ENCODE results near the gene AKR1B1.
"Not testable (repeated sequence)": the region's sequence is repeated elsewhere in the genome, so short reads cannot be mapped to it uniquely, and the experiment has no call there.

Gene AKR1B1

DNA sequence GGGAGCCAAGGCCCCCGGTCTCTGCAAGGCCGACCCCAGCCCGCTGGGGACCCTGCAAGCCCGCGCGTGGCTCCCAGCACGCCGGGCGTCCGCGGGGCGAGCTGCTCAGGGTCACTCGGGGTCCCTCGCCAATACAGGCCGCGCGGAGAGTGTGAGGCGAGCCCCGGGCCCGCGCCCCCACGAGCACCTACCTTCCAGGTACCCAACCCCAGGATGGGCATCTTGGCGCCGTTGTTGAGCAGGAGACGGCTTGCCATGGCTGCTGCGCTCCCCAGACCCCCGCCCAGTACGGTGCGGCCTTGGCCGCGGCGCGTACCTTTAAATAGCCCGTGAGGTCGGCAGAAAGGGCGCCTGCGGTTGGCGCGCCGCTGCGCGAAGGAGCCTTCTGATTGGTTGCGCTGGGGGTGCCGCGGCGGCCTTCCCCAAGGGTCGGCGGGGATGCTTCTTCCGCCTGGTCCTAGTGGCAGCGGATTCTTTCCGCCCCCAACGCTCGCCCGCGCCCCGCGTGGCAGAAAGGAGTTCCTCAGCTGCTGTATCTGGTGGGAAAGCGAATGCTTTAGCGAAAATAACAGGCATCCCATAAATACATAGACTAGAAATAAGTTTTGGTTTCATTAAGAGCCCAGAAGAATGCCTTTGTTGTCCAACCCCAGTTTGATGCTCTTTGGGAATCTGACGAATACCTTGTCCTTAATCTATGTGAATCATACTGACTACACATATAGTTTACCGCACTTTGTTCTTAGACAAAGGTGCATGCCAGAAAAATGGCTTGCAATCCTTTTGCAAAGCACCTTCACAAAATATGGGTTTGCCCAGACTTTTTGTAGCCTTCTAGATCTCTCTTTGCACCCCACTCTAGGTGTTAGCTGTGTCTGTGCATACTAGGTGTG lies at the start of gene AKR1B1:
Gene AKR1B1, minus strand, starts transcription at position 295 of the 893 bp plus-strand sequence. Its CDS starts 38 bp downstream, at position 257.
- peak within 1 kb of the TSS; percentile 66 to 95 (median 81) for H3K4me3 ChIP-seq (ENCODE audit: low read depth in 1 of 5, low read length in 5 of 5)
- peaks cover 0 to 4% (median 0%) of the 10 kb centered on the region in 5 donors for H3K9me3 ChIP-seq (ENCODE audit: control insufficient read depth in 5 of 5, low read length in 5 of 5)
- H3K4me1 ChIP-seq (ENCODE audit: control insufficient read depth in 5 of 5, insufficient read depth in 5 of 5, low read length in 5 of 5), result peaks cover 0 to 36% (median 32%) of the 10 kb centered on the region in 5 donors
- peaks cover 0 to 4% (median 0%) of the 10 kb centered on the region in 5 donors for H3K36me3 ChIP-seq (ENCODE audit: control insufficient read depth in 5 of 5, insufficient read depth in 5 of 5, low read length in 5 of 5)
- no peaks in the 10 kb centered on the region for H3K27me3 ChIP-seq (ENCODE audit: control insufficient read depth in 5 of 5, insufficient read depth in 4 of 5, low read length in 5 of 5)
- peak within 1 kb of the TSS; percentile 43 for H3K27ac ChIP-seq (ENCODE audit: low read depth, low read length)
- peak within 1 kb of the TSS; percentile 6 to 83 (median 76) for H3K9ac ChIP-seq (ENCODE audit: low read length in 5 of 5)

DNA sequence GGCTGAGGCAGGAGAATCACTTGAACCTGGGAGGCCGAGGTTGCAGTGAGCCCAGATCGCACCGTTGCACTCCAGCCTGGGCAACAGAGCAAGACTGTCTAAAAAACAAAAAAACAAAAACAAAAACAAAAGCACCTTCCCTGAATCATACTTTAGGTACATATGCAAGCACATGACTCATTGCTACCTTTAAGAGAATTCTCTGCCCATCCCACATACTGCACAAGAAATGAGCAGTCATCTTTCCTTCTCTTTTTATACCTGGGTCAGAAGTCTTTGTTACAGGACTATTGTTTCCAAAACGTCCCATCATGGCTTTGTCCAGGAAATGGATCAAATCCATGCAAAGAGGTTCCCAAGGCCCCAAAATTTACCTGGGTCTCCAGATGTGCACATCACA lies 47.0 kb upstream of the AKR1B1 start:
- Histone ChIP-seq H3K27me3 (ENCODE audit: control insufficient read depth in 5 of 5, insufficient read depth in 4 of 5, low read length in 5 of 5) (no peaks in the 10 kb centered on the region), H3K4me3 (ENCODE audit: low read depth in 1 of 5, low read length in 5 of 5) (no peak overlapping the region), H3K9me3 (ENCODE audit: control insufficient read depth in 5 of 5, low read length in 5 of 5) (no peaks in the 10 kb centered on the region), H3K36me3 (ENCODE audit: control insufficient read depth in 5 of 5, insufficient read depth in 5 of 5, low read length in 5 of 5) (no peaks in the 10 kb centered on the region), H3K27ac (ENCODE audit: low read depth, low read length) (no peak overlapping the region), H3K9ac (ENCODE audit: low read length in 5 of 5) (no peak overlapping the region), H3K4me1 (ENCODE audit: control insufficient read depth in 5 of 5, insufficient read depth in 5 of 5, low read length in 5 of 5) (peaks cover 0 to 7% (median 3%) of the 10 kb centered on the region in 5 donors)

DNA sequence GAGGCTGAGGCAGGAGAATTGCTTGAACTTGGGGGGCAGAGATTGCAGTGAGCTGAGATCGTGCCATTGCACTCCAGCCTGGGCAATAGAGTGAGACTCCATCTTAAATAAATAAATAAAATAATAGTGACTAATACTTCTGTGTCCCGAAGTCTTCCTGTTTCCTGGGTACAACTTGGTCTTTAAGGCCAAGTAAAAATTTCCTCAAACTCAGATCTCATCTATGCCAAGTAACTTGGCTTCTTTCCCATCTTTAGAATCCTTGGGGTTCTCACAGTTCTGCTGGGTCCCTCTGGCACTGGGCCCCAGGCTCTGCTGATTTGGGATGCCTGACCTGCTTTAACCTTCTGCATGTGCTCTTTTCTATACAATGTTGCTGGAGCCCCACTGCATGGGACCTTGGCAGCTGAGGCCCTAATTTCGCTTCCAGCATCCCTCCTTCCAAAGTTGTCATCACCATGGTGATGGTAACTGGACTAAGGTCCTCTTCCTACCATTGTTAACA lies 45.8 kb upstream of the AKR1B1 start:
- no peaks in the 10 kb centered on the region for H3K9me3 ChIP-seq (ENCODE audit: control insufficient read depth in 5 of 5, low read length in 5 of 5)
- H3K27ac ChIP-seq (ENCODE audit: low read depth, low read length), result no peak overlapping the region
- peaks cover 0 to 7% (median 3%) of the 10 kb centered on the region in 5 donors for H3K4me1 ChIP-seq (ENCODE audit: control insufficient read depth in 5 of 5, insufficient read depth in 5 of 5, low read length in 5 of 5)
- H3K27me3 ChIP-seq (ENCODE audit: control insufficient read depth in 5 of 5, insufficient read depth in 4 of 5, low read length in 5 of 5), result no peaks in the 10 kb centered on the region
- no peak overlapping the region for H3K9ac ChIP-seq (ENCODE audit: low read length in 5 of 5)
- H3K36me3 ChIP-seq (ENCODE audit: control insufficient read depth in 5 of 5, insufficient read depth in 5 of 5, low read length in 5 of 5), result no peaks in the 10 kb centered on the region
- no peak overlapping the region for H3K4me3 ChIP-seq (ENCODE audit: low read depth in 1 of 5, low read length in 5 of 5)

GRCh38 chr7:134502463-134503371 lies 43.8 kb upstream of the AKR1B1 start:
- Histone ChIP-seq H3K36me3 (ENCODE audit: control insufficient read depth in 5 of 5, insufficient read depth in 5 of 5, low read length in 5 of 5) (no peaks in the 10 kb centered on the region), H3K27me3 (ENCODE audit: control insufficient read depth in 5 of 5, insufficient read depth in 4 of 5, low read length in 5 of 5) (no peaks in the 10 kb centered on the region), H3K9ac (ENCODE audit: low read length in 5 of 5) (no peak overlapping the region), H3K9me3 (ENCODE audit: control insufficient read depth in 5 of 5, low read length in 5 of 5) (no peaks in the 10 kb centered on the region), H3K4me3 (ENCODE audit: low read depth in 1 of 5, low read length in 5 of 5) (no peak overlapping the region), H3K27ac (ENCODE audit: low read depth, low read length) (no peak overlapping the region), H3K4me1 (ENCODE audit: control insufficient read depth in 5 of 5, insufficient read depth in 5 of 5, low read length in 5 of 5) (peaks cover 0 to 7% (median 3%) of the 10 kb centered on the region in 5 donors)

GRCh38 chr7:134500982-134501381 lies 42.1 kb upstream of the AKR1B1 start:
- Histone ChIP-seq H3K9ac (ENCODE audit: low read length in 5 of 5) (no peak overlapping the region), H3K27ac (ENCODE audit: low read depth, low read length) (no peak overlapping the region), H3K36me3 (ENCODE audit: control insufficient read depth in 5 of 5, insufficient read depth in 5 of 5, low read length in 5 of 5) (no peaks in the 10 kb centered on the region), H3K27me3 (ENCODE audit: control insufficient read depth in 5 of 5, insufficient read depth in 4 of 5, low read length in 5 of 5) (no peaks in the 10 kb centered on the region), H3K4me1 (ENCODE audit: control insufficient read depth in 5 of 5, insufficient read depth in 5 of 5, low read length in 5 of 5) (peaks cover 0 to 7% (median 3%) of the 10 kb centered on the region in 5 donors), H3K9me3 (ENCODE audit: control insufficient read depth in 5 of 5, low read length in 5 of 5) (no peaks in the 10 kb centered on the region), H3K4me3 (ENCODE audit: low read depth in 1 of 5, low read length in 5 of 5) (no peak overlapping the region)

GRCh38 chr7:134500406-134500805 lies 41.5 kb upstream of the AKR1B1 start:
- H3K9ac ChIP-seq (ENCODE audit: low read length in 5 of 5), result no peak overlapping the region
- no peak overlapping the region for H3K27ac ChIP-seq (ENCODE audit: low read depth, low read length)
- H3K27me3 ChIP-seq (ENCODE audit: control insufficient read depth in 5 of 5, insufficient read depth in 4 of 5, low read length in 5 of 5), result no peaks in the 10 kb centered on the region
- H3K9me3 ChIP-seq (ENCODE audit: control insufficient read depth in 5 of 5, low read length in 5 of 5), result no peaks in the 10 kb centered on the region
- no peaks in the 10 kb centered on the region for H3K36me3 ChIP-seq (ENCODE audit: control insufficient read depth in 5 of 5, insufficient read depth in 5 of 5, low read length in 5 of 5)
- H3K4me3 ChIP-seq (ENCODE audit: low read depth in 1 of 5, low read length in 5 of 5), result no peak overlapping the region
- H3K4me1 ChIP-seq (ENCODE audit: control insufficient read depth in 5 of 5, insufficient read depth in 5 of 5, low read length in 5 of 5), result peaks cover 0 to 7% (median 3%) of the 10 kb centered on the region in 5 donors

- Histone ChIP-seq H3K36me3 (ENCODE audit: control insufficient read depth in 5 of 5, insufficient read depth in 5 of 5, low read length in 5 of 5) (no peaks in the 10 kb centered on the region), H3K4me1 (ENCODE audit: control insufficient read depth in 5 of 5, insufficient read depth in 5 of 5, low read length in 5 of 5) (no peaks in the 10 kb centered on the region), H3K27ac (ENCODE audit: low read depth, low read length) (no peak overlapping the region), H3K9ac (ENCODE audit: low read length in 5 of 5) (no peak overlapping the region), H3K4me3 (ENCODE audit: low read depth in 1 of 5, low read length in 5 of 5) (no peak overlapping the region), H3K9me3 (ENCODE audit: control insufficient read depth in 5 of 5, low read length in 5 of 5) (no peaks in the 10 kb centered on the region), H3K27me3 (ENCODE audit: control insufficient read depth in 5 of 5, insufficient read depth in 4 of 5, low read length in 5 of 5) (no peaks in the 10 kb centered on the region)
Measured at GRCh38 chr7:134495546-134495945, 36.6 kb upstream of the AKR1B1 start.

DNA sequence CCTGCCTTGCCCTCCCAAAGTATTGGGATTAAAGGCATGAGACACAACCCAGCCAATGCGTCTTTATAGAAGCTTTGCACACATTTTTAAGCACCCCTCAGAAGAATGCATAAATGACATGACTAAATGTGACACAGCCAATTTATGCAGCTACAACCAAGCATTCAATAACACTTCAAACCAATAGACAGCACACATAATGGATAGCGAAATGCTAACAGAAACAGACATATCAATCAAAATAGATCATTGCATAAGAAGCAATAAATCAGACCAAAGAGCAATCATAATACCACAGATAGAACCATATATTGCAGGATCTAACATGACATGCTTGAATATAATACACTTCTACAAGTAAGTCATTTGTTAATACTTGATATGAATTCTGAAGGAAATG lies 34.2 kb upstream of the AKR1B1 start:
- no peaks in the 10 kb centered on the region for H3K9me3 ChIP-seq (ENCODE audit: control insufficient read depth in 5 of 5, low read length in 5 of 5)
- no peaks in the 10 kb centered on the region for H3K36me3 ChIP-seq (ENCODE audit: control insufficient read depth in 5 of 5, insufficient read depth in 5 of 5, low read length in 5 of 5)
- no peaks in the 10 kb centered on the region for H3K4me1 ChIP-seq (ENCODE audit: control insufficient read depth in 5 of 5, insufficient read depth in 5 of 5, low read length in 5 of 5)
- no peak overlapping the region for H3K4me3 ChIP-seq (ENCODE audit: low read depth in 1 of 5, low read length in 5 of 5)
- no peaks in the 10 kb centered on the region for H3K27me3 ChIP-seq (ENCODE audit: control insufficient read depth in 5 of 5, insufficient read depth in 4 of 5, low read length in 5 of 5)
- no peak overlapping the region for H3K9ac ChIP-seq (ENCODE audit: low read length in 5 of 5)
- H3K27ac ChIP-seq (ENCODE audit: low read depth, low read length), result no peak overlapping the region

DNA sequence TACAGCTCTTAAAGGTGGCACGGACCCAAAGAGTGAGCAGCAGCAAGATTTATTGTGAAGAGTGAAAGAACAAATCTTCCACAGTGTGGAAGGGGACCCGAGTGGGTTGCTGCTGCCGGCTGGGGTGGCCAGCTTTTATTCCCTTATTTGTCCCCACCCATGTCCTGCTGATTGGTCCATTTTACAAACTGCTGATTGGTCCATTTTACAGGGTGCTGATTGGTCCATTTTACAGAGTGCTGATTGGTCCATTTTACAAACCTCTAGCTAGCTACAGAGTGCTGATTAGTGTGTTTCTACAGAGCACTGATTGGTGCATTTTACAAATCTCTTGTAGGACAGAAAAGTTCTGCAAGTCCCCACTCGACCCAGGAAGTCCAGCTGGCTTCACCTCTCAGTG lies 28.8 kb upstream of the AKR1B1 start:
- not testable (repeated sequence) for H3K4me3 ChIP-seq (ENCODE audit: low read depth in 1 of 5, low read length in 5 of 5); H3K27me3 ChIP-seq (ENCODE audit: control insufficient read depth in 5 of 5, insufficient read depth in 4 of 5, low read length in 5 of 5); H3K36me3 ChIP-seq (ENCODE audit: control insufficient read depth in 5 of 5, insufficient read depth in 5 of 5, low read length in 5 of 5); H3K9me3 ChIP-seq (ENCODE audit: control insufficient read depth in 5 of 5, low read length in 5 of 5); H3K4me1 ChIP-seq (ENCODE audit: control insufficient read depth in 5 of 5, insufficient read depth in 5 of 5, low read length in 5 of 5); H3K27ac ChIP-seq (ENCODE audit: low read depth, low read length); H3K9ac ChIP-seq (ENCODE audit: low read length in 5 of 5)

Data from subcutaneous abdominal adipose tissue (tissue), 5 donors.